Neutrophil (primary cell): ENCODE results near the gene WNT7B.
A peak's percentile ranks its signal among the peaks of the same experiment; 100 is the strongest.

Experiments
- H3K27ac ChIP-seq: fragments of 200-600 bp; sonication (generic); 2 replicates; pipeline ENCODE4 v1.5.1; 2016; ENCODE audit warnings: mild to moderate bottlenecking, moderate library complexity
- H3K27me3 ChIP-seq: fragments of 200-600 bp; sonication (generic); 2 replicates; pipeline ENCODE4 v1.6.0; 2016; ENCODE audit warnings: mild to moderate bottlenecking
- H3K36me3 ChIP-seq: fragments of 200-600 bp; sonication (generic); 2 replicates; pipeline ENCODE4 v1.5.1; 2017
- H3K4me1 ChIP-seq, 2 experiments: fragments of 200-600 bp in 1 of 2; sonication (generic) in 1 of 2; 1 replicate in 1 of 2; 2 replicates in 1 of 2; pipeline versions ENCODE4 v1.5.1 to v1.6.1; 2013 to 2016; ENCODE audit warnings: low read depth in 1 of 2, low read length in 1 of 2, mild to moderate bottlenecking in 1 of 2, moderate library complexity in 1 of 2; ENCODE audit not compliant: control insufficient read depth in 1 of 2, insufficient read depth in 1 of 2
- H3K4me3 ChIP-seq, 2 experiments: fragments of 200-600 bp in 1 of 2; sonication (generic) in 1 of 2; 1 replicate in 1 of 2; 2 replicates in 1 of 2; pipeline ENCODE4 v1.5.1; 2013 to 2016; ENCODE audit warnings: low read depth in 1 of 2, low read length in 1 of 2, mild to moderate bottlenecking in 1 of 2, moderate library complexity in 1 of 2
- H3K9me3 ChIP-seq: fragments of 200-600 bp; sonication (generic); 2 replicates; pipeline ENCODE4 v1.5.1; 2016
- TF ChIP-seq, protein P1 (sequence below): fragments of 200-600 bp; sonication (generic); IDR thresholded peaks from 2 replicates; pipeline ENCODE4 v1.5.1; 2016; ENCODE audit warnings: antibody characterized with exemption

The WNT7B gene

DNA sequence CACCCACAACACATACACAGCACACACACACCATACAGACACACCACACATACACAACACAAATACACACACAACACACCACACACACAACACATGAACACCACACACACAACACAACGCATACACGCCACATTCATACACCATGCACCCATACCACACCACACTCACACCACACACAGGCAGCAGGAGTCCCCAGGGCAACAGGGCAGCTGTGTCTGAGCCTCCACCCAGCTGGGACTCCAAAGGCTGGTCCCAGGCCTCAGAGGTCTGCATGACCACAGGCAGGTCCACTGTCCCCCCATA lies 3.3 kb upstream of the WNT7B start:
- Histone ChIP-seq H3K27ac (no peak overlapping the region), H3K36me3 (no peaks in the 10 kb centered on the region), H3K4me3 (no peak overlapping the region), H3K9me3 (no peaks in the 10 kb centered on the region), H3K27me3 (peaks cover 70% of the 10 kb centered on the region), H3K4me1 (peaks cover 12 to 20% of the 10 kb centered on the region in 2 experiments)
- TF ChIP-seq, protein P1, sequence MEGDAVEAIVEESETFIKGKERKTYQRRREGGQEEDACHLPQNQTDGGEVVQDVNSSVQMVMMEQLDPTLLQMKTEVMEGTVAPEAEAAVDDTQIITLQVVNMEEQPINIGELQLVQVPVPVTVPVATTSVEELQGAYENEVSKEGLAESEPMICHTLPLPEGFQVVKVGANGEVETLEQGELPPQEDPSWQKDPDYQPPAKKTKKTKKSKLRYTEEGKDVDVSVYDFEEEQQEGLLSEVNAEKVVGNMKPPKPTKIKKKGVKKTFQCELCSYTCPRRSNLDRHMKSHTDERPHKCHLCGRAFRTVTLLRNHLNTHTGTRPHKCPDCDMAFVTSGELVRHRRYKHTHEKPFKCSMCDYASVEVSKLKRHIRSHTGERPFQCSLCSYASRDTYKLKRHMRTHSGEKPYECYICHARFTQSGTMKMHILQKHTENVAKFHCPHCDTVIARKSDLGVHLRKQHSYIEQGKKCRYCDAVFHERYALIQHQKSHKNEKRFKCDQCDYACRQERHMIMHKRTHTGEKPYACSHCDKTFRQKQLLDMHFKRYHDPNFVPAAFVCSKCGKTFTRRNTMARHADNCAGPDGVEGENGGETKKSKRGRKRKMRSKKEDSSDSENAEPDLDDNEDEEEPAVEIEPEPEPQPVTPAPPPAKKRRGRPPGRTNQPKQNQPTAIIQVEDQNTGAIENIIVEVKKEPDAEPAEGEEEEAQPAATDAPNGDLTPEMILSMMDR = no peak

DNA sequence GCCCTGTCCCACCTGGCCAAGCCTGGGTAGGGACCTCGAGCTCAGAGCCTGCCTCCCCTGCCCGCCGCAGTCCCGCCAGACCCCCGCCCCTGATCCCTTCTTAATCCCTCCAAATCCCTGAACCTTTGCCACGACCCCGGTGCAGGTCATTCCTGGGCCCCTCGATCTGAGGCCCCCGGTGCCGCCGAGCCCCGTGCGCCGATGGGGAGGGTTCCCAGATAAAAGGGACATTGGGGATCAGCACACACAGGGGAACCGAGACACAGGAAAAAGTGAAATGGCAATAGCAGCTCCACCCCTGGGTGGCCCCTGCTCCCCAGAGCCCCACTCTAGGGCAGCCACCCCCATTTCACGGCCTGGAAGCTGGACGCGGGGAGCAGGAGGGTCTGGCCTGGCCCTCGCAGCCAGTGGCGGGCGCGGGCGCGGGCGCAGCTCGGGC lies 1.3 kb upstream of the WNT7B start:
- Histone ChIP-seq H3K9me3 (no peaks in the 10 kb centered on the region), H3K36me3 (no peaks in the 10 kb centered on the region), H3K4me3 (peak overlapping the region in 1 of 2 experiments; percentile 57), H3K4me1 (peaks cover 12 to 20% of the 10 kb centered on the region in 2 experiments), H3K27ac (no peak overlapping the region), H3K27me3 (peaks cover 84% of the 10 kb centered on the region)
- TF ChIP-seq, protein P1 = no peak

DNA sequence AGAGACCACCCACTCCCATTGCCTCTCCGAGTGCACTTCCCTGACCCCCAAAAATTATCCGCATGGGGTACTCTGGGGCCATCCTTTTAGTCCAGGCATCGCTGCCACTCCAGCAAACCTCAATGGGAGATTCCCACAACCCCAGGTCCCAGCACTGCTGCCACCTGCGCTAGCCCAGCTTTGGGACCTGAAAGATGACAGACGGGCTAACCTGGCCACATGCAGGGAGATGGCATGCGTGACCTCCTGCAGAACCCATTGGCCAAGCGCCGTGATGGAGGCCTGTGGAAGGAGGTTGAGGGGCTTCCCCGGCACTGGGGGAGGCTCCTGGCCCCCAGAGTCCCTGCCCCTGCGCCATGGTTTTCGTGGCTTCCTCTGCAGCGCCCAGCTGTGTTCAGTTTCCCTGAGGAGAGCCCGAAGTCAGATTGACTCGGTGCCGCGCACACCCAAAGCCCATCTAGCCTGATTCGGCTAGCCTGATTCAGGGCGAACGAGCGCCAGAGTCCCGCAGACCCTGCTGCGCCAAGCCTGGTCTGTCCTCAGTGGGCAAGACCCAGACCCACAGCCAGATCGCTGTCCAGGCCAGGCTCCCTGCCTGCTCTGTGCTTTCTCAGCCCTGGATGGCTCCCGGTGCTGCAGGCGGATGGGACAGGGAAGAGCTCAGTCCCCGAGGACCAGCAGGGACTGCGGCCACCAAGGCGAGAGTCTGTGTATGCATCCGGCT lies 751 bp upstream of the WNT7B start:
- Histone ChIP-seq H3K4me1 (peaks cover 12 to 20% of the 10 kb centered on the region in 2 experiments), H3K27ac (no peak overlapping the region), H3K36me3 (no peaks in the 10 kb centered on the region), H3K27me3 (peaks cover 89% of the 10 kb centered on the region), H3K9me3 (no peaks in the 10 kb centered on the region), H3K4me3 (no peak overlapping the region)
- TF ChIP-seq, protein P1 = no peak

DNA sequence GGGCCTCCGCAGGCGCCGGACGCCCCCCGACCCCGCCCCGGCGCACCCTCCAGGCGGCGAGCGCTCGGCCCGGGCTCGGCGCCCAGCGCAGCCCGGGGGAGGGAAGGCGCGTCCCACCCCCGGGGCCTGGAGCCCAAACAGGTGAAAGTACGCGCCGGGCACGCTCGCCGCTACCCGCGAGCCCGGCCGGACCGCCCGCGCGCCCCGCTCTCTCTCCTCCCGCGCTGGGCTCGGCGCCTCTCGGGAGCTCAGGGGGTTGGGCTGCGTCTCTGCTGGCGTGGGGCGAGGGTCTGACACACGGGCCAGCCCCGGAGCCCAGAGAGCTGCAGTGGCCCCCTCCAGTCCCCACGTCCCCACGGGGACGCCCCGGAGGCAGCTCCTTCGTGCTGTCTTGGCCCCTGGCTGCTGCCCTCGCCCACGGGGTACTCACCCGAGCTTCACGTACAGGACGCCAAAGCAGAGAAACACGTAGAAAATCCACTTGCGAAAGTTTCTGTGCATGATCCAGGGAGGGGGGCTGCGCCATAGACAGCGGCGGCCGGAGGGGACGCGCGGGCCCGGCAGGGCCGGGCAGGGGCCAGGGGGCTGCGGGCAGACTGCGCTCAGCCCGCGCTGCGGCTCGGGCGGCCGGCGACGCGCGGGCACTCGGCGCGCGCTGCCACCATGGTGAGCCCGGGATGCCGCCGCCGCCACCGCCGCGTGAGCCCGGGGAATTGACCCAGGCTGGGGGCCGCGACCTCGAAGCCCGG lies 534 bp downstream of the WNT7B start:
- TF ChIP-seq, protein P1 = no peak
- Histone ChIP-seq H3K4me3 (no peak overlapping the region), H3K27ac (no peak overlapping the region), H3K9me3 (no peaks in the 10 kb centered on the region), H3K27me3 (peaks cover 94% of the 10 kb centered on the region), H3K4me1 (peaks cover 12 to 20% of the 10 kb centered on the region in 2 experiments), H3K36me3 (no peaks in the 10 kb centered on the region)

DNA sequence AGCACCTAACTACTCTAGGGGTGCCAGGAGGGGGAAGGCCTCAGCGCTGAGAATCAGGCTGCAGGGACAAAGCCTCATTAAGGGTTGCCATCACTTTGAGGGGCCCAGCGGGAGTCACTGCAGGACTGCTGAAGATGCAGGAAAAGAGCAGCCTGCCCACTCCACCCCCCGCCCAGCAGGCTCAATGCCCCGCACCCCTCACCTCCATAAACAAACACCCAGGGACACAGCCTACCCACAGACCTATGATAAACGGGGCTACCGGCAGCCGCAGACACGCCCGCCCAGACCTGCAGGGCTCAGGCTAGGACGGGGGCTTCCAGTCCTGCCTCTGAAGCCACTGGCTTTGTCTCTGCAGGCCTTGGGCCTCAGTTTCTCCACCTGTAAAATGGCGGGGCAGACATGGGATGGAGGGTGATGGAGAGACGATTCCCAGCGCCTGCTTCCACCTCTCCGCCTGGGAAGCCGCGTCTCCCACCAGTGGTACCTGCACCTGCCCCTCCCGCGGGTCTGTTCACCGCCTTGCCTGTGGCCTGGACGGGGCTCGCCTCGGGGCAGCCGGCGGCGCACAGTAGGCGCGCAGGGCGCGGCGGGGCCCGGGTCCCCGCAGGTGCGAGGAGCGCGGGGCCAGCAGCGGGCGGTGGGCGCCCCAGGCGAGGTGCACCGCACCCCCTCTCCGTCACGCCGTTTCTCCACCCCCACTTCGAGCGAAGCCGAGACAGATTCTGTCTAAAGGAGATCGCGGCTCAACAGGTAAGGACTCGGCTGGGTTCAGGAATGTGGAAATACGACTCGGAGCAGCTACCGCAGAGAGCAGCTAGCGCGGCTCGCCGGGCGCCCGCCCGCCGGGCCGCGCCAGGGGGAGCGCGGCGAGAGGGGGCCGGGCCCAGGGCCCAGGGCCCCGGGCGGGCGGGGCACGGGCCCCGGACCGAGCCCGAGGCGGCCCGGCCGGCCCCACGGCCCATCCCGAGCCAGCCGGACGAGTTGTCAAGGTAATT lies 1.5 kb downstream of the WNT7B start:
- peaks cover 12 to 20% of the 10 kb centered on the region in 2 experiments for H3K4me1 ChIP-seq
- H3K9me3 ChIP-seq = no peaks in the 10 kb centered on the region

More for the DNA sequence above, 1.5 kb downstream of the WNT7B start:
- peaks cover 100% of the 10 kb centered on the region for H3K27me3 ChIP-seq
- TF ChIP-seq, protein P1 = no peak
- no peak overlapping the region for H3K27ac ChIP-seq
- no peak overlapping the region for H3K4me3 ChIP-seq
- no peaks in the 10 kb centered on the region for H3K36me3 ChIP-seq
